NCI-H1694 treated with DMSO at 0.1 percent for 48 hours (cell line): ENCODE results near the gene ITGB2.

ENCODE experiments used
- DNase-seq: peaks from one replicate; lab custom pipeline; 2025; lab: John Stamatoyannopoulos, UW

ITGB2 gene

DNA sequence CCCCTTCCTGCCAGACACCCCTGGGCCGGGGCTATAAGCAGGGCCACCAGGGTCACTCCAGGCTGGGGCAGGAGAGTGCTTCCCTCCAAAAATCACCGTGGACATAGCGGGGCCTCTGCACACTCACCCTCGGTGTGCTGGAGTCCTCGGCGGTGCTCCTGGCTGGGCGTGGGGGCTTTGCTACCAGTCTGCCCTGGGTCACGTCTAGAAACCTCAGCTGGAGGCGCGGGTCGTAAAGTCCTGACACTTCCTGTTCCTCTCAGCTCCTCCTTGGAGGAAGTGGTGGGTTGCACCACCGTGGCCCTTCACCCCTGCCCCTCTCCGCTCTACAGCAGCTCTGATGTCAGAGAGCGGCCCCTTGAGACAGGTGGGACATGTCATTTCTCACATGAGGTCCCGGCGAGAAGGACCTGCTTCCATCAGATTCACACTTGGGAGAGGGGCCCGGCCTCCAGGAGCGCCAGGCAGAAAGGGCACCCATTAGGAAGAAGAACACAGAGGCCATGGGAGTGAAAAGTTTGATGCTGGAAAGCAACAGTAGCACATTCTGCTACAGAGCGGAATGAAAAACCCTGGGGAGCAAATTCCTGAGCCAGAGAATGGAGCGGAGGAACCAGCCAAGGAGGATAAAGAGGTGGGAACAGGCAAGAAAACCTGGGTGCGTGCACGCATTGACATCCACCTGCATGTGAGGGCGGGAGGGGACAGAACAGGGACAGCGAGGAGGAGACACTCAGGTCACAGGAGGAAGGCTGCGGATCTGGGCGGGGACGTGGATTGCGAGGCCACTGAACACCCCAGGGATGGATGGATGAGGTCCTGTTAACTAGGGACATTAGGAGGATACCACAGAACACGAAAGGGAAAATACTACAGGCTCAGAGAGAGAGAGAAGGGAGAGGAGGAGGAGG lies at the start of gene ITGB2:
ITGB2 (minus strand) TSS at position 206 of the 911 bp plus-strand sequence. CDS start 10,117 bp downstream, outside the sequence.
- no peak for DNase-seq

GRCh38 chr21:44969931-44970755 lies 49.4 kb upstream of the ITGB2 start:
- peak; percentile 48 for DNase-seq

DNA sequence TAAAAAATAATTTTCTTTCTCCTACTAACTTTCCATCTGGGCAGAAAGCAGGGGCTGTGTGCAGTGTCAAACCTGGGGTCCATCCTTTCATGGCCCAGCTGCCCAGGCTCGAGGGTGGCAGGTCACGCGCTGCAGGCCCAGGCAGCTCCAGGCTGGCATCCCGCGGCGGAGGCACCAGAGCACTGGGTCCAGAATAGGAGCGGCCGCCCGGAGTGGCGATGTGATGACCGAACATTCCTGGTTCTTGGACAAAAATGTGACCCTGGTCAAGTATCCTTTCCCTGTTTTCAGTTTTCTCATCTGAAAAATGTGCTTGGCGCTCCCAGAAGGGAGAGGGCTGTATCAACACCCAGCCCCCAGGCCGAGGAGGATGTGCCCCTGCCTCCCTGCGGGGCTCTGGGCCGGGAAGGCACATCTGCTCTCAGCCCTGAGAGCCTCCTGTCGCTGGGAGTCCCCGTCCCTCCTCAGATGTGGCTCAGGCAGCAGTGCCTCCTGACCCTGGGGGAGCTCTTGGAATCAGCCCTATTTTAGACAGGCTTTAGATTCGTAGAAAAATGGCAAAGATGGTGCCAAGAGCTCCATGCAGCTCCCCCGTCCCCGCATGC lies 48.5 kb upstream of the ITGB2 start:
- peak; percentile 42 for DNase-seq

DNA sequence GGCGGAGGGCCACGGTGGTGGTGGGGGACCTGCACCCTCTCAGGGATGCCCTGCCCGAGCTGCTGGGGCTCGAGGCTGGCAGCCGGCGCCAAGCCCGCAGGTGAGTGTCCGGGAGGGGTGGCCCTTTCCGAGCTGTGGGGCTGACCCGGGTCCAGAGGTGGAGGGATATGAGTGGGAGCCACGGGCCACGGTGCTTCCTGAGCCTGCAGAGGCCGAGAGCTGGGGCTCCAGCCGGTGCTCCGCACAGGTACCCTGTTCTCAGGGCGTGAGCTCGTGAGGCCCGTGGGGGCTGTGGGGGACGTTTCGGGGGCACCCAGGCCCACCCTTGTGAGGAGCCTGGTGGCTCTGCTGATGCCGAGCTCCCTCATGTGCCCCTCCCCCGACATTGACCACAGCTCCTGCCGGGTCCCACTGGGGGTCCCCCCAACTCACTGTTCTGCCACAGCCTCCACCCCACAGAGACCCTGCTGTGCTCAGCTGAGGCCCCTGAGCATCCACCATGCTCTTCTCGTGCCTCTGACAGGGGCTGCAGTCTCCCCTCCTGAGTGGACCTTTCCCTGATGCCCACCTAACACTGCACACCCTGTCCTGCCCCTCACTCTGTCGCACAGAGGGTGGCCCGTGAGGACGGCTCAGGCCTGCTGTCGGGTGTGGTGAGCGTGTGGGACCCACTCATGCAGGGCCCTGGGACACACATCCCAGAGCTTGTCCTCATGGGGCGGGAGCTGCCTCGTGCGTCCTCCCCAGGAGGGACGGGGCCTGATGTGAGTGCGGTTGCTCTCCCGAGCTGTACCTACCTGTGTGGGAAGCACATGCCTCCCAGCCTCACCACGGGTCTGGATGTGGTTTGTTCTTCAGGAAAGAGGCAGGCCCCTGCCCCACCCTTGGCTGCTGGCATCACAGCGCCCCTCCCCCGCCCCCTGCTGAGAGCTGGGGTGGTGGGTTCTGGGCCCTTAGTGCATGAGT lies 46.7 kb upstream of the ITGB2 start:
- DNase-seq, result no peak

- peak; percentile 61 for DNase-seq
Observed at GRCh38 chr21:44966135-44967081, 45.7 kb upstream of the ITGB2 start.

DNA sequence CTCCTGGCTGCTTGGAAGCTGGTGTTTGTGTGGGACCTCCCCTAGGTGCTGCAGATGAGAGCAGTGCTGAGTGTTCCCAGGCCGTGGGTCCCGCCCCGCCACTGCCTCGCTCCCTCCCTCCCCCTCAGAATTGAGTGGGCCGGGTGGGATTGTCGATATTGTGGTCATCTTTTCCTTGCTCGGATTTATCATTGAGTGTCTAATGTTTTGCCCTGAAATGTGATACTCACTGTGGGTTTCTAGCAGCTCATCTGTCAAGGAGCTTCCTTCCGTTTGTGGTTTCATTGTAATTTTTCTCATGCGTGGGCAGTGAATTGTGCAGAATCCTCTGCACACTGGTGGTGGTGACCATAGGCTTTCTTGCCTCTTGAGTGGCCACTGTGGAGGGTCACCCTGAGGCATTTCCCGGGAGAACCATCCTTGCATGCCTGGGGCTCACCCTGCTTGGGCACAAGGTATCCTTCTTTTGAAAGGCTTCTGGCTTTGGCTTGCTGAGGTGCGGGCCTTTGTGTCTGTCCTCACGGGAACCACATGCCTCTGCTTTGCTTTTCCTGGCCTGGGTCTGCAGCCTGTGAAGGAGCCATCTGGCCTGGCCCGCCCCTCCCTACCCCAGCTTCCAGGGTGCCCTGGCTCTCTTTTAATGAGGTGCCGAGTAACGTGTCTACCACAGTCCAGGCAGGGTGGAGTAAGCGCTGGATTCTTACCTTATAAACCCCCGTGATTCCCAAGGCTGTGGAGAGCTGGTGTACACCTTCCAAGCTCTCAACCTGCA lies 44.7 kb upstream of the ITGB2 start:
- peak; percentile 35 for DNase-seq

DNA sequence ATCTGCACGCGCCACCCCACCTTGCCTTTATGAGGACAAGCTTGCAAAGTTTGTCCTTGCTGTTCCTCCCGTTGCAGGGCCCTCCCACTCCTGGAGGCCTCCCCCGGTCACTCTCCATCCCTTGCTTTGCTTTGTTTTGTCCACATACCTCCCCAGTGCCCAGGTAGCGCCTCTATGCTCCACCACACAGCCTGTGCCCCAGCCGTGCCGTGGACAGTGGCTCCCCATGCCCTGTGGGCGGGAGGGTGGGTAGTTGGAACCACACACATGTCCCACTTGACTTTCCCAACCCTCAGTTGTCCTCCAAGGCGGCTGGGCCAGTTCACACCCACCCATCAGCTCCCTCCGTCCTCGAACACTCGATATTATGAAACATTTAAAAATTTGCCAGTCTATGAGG lies 43.7 kb upstream of the ITGB2 start:
- DNase-seq, result no peak

GRCh38 chr21:44962403-44962966 lies 41.8 kb upstream of the ITGB2 start:
- peak; percentile 22 for DNase-seq

- no peak for DNase-seq
Observed at GRCh38 chr21:44960141-44961092, 39.7 kb upstream of the ITGB2 start.

DNA sequence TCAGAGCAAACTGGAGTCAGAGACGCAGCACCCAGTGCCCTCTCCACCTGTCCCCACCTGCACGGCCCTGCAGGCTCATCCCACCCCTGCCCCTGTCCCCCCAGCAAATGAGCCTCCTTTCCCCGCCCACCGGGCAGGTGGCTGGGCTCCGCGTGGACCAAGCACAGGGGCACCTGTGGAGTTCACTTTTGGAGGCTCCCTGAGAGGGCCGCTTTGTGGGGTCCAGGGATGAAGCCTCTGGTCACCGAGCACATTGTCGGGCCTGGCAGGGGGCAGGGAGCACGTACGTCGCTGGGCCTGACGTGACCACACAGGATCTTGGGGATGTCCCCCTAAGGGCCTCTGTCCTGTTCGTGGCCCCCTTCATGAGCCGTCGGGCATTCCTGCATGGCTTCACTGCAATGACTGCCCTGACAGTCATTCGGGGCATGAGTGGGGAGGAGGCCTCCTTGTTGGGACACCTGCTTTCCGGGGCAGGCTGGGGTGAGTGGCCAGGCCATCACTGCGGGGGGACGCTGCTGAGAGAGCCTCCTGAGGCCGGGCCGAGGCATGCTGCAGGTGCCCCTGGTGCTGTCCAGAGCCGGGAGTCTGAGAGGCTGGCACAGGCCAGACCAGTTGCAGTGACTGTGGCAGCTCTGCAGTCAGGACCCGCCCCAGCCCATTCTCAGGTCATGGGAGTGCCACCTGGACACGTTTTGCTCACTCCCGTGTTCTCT lies 38.8 kb upstream of the ITGB2 start:
- DNase-seq, result no peak

DNA sequence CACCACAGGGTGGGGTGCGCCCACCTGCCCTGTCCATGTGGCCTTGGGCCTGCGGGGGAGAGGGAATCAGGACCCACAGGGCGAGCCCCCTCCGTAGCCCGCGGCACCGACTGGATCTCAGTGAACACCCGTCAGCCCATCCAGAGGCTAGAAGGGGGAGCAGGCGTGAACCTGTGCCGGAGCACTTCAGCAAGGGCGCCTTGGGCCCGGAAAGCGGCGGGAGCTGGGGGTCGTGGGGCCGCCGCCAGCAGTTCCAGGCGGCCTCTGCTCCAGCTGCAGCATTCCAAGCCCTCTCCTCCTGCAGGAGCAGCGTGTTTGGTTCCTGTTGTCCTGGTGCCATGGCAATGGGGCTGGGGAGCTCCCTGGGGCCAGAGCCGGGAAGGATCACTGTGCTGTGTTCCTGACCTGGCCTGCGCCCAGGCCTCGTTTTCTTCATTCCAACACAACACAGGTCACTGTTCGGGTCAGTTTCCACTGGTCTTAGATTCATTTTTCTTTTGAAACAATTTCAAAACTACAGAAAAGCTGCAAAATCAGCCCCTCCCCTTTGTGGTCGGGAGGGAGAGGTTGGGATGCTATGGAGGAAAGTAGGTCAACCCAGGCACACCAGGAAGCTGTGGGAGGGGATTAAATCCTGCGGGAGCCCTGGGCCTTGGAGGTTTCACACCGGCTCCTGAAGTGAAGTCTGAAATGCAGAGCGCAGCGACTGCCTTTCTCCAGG lies 37.9 kb upstream of the ITGB2 start:
- DNase-seq, result no peak

DNA sequence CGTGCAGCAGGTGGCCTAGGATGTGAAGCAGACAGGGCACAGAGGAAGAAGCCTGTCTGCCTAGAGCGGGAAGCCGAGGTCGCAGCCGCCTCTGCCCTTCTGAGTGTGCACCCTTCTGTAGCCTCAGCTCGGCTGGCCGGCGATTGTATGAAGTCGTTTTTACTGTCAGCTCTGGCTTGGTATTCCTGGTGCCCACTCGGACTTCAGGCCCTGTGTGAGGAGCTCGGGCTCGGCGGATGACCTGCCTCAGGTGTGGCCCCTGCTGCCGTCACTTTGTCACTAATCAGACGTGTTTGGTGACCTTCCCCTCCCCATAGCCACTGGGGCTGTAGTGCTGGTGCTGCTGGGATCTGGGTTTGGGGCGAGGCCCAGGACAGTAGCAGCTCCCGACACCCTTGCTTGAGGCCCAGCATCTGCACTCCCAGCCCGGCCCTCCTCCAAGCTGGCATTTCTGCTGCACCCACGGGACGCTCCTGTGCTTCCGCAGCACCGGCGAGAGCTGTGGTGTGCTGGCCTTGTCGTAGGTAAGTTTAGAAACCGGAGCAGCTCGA lies 37.3 kb upstream of the ITGB2 start:
- no peak for DNase-seq

GRCh38 chr21:44957047-44957831 lies 36.5 kb upstream of the ITGB2 start:
- no peak for DNase-seq

GRCh38 chr21:44956356-44957046 lies 35.8 kb upstream of the ITGB2 start:
- DNase-seq, result no peak

DNA sequence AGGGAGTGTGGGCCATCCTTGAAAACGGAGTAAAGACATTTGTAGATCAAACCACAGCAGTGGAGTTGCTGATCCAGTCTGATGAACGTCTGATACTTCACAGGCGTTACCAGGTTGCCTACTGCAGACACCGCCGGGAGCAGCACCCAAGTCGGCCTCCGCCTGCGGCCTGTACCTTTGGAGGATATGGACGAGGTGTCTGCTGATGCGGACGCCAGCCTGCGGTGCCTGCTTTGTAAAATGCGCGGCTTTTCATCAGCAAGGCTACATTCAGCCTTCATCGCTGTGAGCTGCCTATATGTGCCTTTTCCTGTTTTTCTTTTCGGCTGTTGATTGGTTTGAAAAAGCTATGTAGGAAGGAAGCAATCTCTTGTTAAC lies 35.1 kb upstream of the ITGB2 start:
- no peak for DNase-seq
